Nephron (organoid): ENCODE data around the gene CLDND1.

ENCODE experiments used
- H3K27ac Mint-ChIP-seq, 3 experiments: 2 replicates each; pipeline ENCODE4 v1.8.0; 2020; ENCODE audit warnings: mixed read lengths in 3 of 3, mild to moderate bottlenecking in 2 of 3, moderate library complexity in 1 of 3
- H3K27me3 Mint-ChIP-seq: 2 replicates; pipeline ENCODE4 v1.8.0; 2021; ENCODE audit warnings: low read depth, mild to moderate bottlenecking, moderate library complexity, mixed read lengths
- H3K36me3 Mint-ChIP-seq: 2 replicates; pipeline ENCODE4 v1.8.0; 2020; ENCODE audit warnings: low read depth, mixed read lengths
- H3K4me1 Mint-ChIP-seq: 2 replicates; pipeline ENCODE4 v1.8.0; 2020; ENCODE audit warnings: mixed read lengths
- H3K4me3 Mint-ChIP-seq, 3 experiments: 2 replicates each; pipeline ENCODE4 v1.8.0; 2020; ENCODE audit warnings: mild to moderate bottlenecking in 3 of 3, mixed read lengths in 3 of 3, moderate library complexity in 2 of 3
- H3K9me3 Mint-ChIP-seq: 2 replicates; pipeline ENCODE4 v1.8.0; 2020; ENCODE audit warnings: mixed read lengths
- CTCF ChIP-seq, 3 experiments: fragments of 200-600 bp; sonication (generic); IDR thresholded peaks; one replicate each; pipeline ENCODE4 v1.5.0; 2021; ENCODE audit warnings: antibody characterized with exemption in 3 of 3; ENCODE audit not compliant: unreplicated experiment in 3 of 3

CLDND1 gene

GRCh38 chr3:98545940-98546339 is 23.2 kb upstream of the CLDND1 start:
- TF ChIP-seq CTCF (IDR thresholded peaks at IDR 0.05; ENCODE audit: unreplicated experiment in 3 of 3), result no peak
- H3K4me1 Mint-ChIP-seq, result no peaks in the 10 kb centered on the region
- H3K36me3 Mint-ChIP-seq, result no peaks in the 10 kb centered on the region
- H3K27ac Mint-ChIP-seq, result no peak overlapping the region
- peaks cover 3% of the 10 kb centered on the region for H3K27me3 Mint-ChIP-seq
- no peaks in the 10 kb centered on the region for H3K9me3 Mint-ChIP-seq
- H3K4me3 Mint-ChIP-seq, result no peak overlapping the region

- H3K27me3 Mint-ChIP-seq, result peaks cover 3% of the 10 kb centered on the region
- no peak overlapping the region for H3K4me3 Mint-ChIP-seq
- no peaks in the 10 kb centered on the region for H3K4me1 Mint-ChIP-seq
- H3K27ac Mint-ChIP-seq, result no peak overlapping the region
- H3K36me3 Mint-ChIP-seq, result no peaks in the 10 kb centered on the region
- no peaks in the 10 kb centered on the region for H3K9me3 Mint-ChIP-seq
- no peak for TF ChIP-seq CTCF (IDR thresholded peaks at IDR 0.05; ENCODE audit: unreplicated experiment in 3 of 3)
Measured at GRCh38 chr3:98542623-98543022, 19.9 kb upstream of the CLDND1 start.

GRCh38 chr3:98541695-98542094 is 19.0 kb upstream of the CLDND1 start:
- Mint-ChIP-seq H3K4me1 (no peaks in the 10 kb centered on the region), H3K36me3 (no peaks in the 10 kb centered on the region), H3K9me3 (no peaks in the 10 kb centered on the region), H3K27ac (no peak overlapping the region), H3K4me3 (no peak overlapping the region), H3K27me3 (peaks cover 3% of the 10 kb centered on the region)
- no peak for TF ChIP-seq CTCF (IDR thresholded peaks at IDR 0.05; ENCODE audit: unreplicated experiment in 3 of 3)

- H3K36me3 Mint-ChIP-seq, result no peaks in the 10 kb centered on the region
- peaks cover 3% of the 10 kb centered on the region for H3K27me3 Mint-ChIP-seq
- H3K4me3 Mint-ChIP-seq, result no peak overlapping the region
- no peak for TF ChIP-seq CTCF (IDR thresholded peaks at IDR 0.05; ENCODE audit: unreplicated experiment in 3 of 3)
- no peaks in the 10 kb centered on the region for H3K9me3 Mint-ChIP-seq
- H3K4me1 Mint-ChIP-seq, result no peaks in the 10 kb centered on the region
- H3K27ac Mint-ChIP-seq, result no peak overlapping the region
Measured at GRCh38 chr3:98540346-98540745, 17.6 kb upstream of the CLDND1 start.

- H3K9me3 Mint-ChIP-seq, result no peaks in the 10 kb centered on the region
- TF ChIP-seq CTCF (IDR thresholded peaks at IDR 0.05; ENCODE audit: unreplicated experiment in 3 of 3), result no peak
Measured at GRCh38 chr3:98536456-98537017, 13.8 kb upstream of the CLDND1 start.

GRCh38 chr3:98534734-98535133 is 12.0 kb upstream of the CLDND1 start:
- Mint-ChIP-seq H3K4me3 (no peak overlapping the region), H3K9me3 (no peaks in the 10 kb centered on the region)

More at GRCh38 chr3:98536456-98537017, 13.8 kb upstream of the CLDND1 start:
- Mint-ChIP-seq H3K36me3 (no peaks in the 10 kb centered on the region), H3K4me1 (no peaks in the 10 kb centered on the region), H3K27me3 (no peaks in the 10 kb centered on the region), H3K27ac (peak overlapping the region in 1 of 3 experiments; percentile 43), H3K4me3 (no peak overlapping the region)

More at GRCh38 chr3:98534734-98535133, 12.0 kb upstream of the CLDND1 start:
- TF ChIP-seq CTCF (IDR thresholded peaks at IDR 0.05; ENCODE audit: unreplicated experiment in 3 of 3), result no peak
- H3K36me3 Mint-ChIP-seq, result no peaks in the 10 kb centered on the region
- H3K27me3 Mint-ChIP-seq, result no peaks in the 10 kb centered on the region
- H3K27ac Mint-ChIP-seq, result no peak overlapping the region
- H3K4me1 Mint-ChIP-seq, result no peaks in the 10 kb centered on the region
